ENCODE results near the gene ST7L.

GRCh38 chr1:112594208-112594876, 24.6 kb downstream of the ST7L start:
- TF ChIP-seq POLR2A (IDR thresholded peaks at IDR 0.05): no peak
- no peak for TF ChIP-seq CTCF (IDR thresholded peaks at IDR 0.05)

Data from lower leg skin (tissue), 3 donors.